ENCODE data around the gene MRPL11. TPM values are rescaled to one million over a fixed set of nuclear protein-coding genes. Genes with fewer than 3 reads are reported as not detected.
"Not testable (repeated sequence)": the region's sequence is repeated elsewhere in the genome, so short reads cannot be mapped to it uniquely, and the experiment has no call there.

The MRPL11 gene
- total RNA-seq, 4 donors from 2014 or later = 24.7 to 34.9 (median 28.9) TPM

GRCh38 chr11:66450560-66450959 is 11.9 kb upstream of the MRPL11 start:
- Histone ChIP-seq H3K9me3 (no peaks in the 10 kb centered on the region), H3K4me3 (no peak overlapping the region), H3K4me1 (no peaks in the 10 kb centered on the region), H3K27ac (no peak overlapping the region), H3K27me3 (no peaks in the 10 kb centered on the region), H3K36me3 (no peaks in the 10 kb centered on the region)
- no peak for TF ChIP-seq CTCF (IDR thresholded peaks at IDR 0.05)
- TF ChIP-seq POLR2A (IDR thresholded peaks at IDR 0.05) = no peak
- DNase-seq = no peak

GRCh38 chr11:66448523-66448922 is 9.9 kb upstream of the MRPL11 start:
- Histone ChIP-seq H3K27ac (no peak overlapping the region), H3K36me3 (no peaks in the 10 kb centered on the region), H3K4me1 (no peaks in the 10 kb centered on the region), H3K4me3 (no peak overlapping the region), H3K27me3 (no peaks in the 10 kb centered on the region), H3K9me3 (peaks cover 0 to 3% (median 0%) of the 10 kb centered on the region in 4 donors)
- TF ChIP-seq POLR2A (IDR thresholded peaks at IDR 0.05) (no peak), CTCF (IDR thresholded peaks at IDR 0.05) (no peak)
- no peak for DNase-seq

- TF ChIP-seq CTCF (IDR thresholded peaks at IDR 0.05) = no peak
- Histone ChIP-seq H3K9me3 (peaks cover 0 to 6% (median 2%) of the 10 kb centered on the region in 4 donors), H3K27ac (no peak overlapping the region), H3K4me3 (no peak overlapping the region), H3K4me1 (no peaks in the 10 kb centered on the region), H3K27me3 (no peaks in the 10 kb centered on the region), H3K36me3 (no peaks in the 10 kb centered on the region)
- DNase-seq = no peak
Observed at GRCh38 chr11:66447012-66447411, 8.4 kb upstream of the MRPL11 start.

- TF ChIP-seq POLR2A (IDR thresholded peaks at IDR 0.05) (no peak), CTCF (IDR thresholded peaks at IDR 0.05) (no peak)
- no peak for DNase-seq
- no peak overlapping the region for H3K27ac ChIP-seq
- no peak overlapping the region for H3K4me3 ChIP-seq
- H3K4me1 ChIP-seq = no peaks in the 10 kb centered on the region
- H3K27me3 ChIP-seq = no peaks in the 10 kb centered on the region
- peaks cover 0 to 6% (median 2%) of the 10 kb centered on the region in 4 donors for H3K9me3 ChIP-seq
- no peaks in the 10 kb centered on the region for H3K36me3 ChIP-seq
Observed at GRCh38 chr11:66443602-66444001, 5.0 kb upstream of the MRPL11 start.

GRCh38 chr11:66440940-66441282 is 2.3 kb upstream of the MRPL11 start:
- not testable (repeated sequence) for H3K27me3 ChIP-seq, DNase-seq, H3K9me3 ChIP-seq, H3K4me3 ChIP-seq, H3K27ac ChIP-seq, H3K36me3 ChIP-seq
- H3K4me1 ChIP-seq = peaks cover 0 to 12% (median 0%) of the 10 kb centered on the region in 4 donors

GRCh38 chr11:66440101-66440939 is 1.7 kb upstream of the MRPL11 start:
- H3K4me3 ChIP-seq, DNase-seq, H3K27ac ChIP-seq, H3K27me3 ChIP-seq, H3K9me3 ChIP-seq: not testable (repeated sequence)
- Histone ChIP-seq H3K36me3 (peaks cover 0 to 13% (median 0%) of the 10 kb centered on the region in 3 donors), H3K4me1 (peaks cover 0 to 12% (median 0%) of the 10 kb centered on the region in 4 donors)

Measured in Peyer's patch (tissue), 4 donors.